Measurements from ENCODE around the gene HSBP1.

The HSBP1 gene

GRCh38 chr16:83819361-83819760 is 11.6 kb downstream of the HSBP1 start:
- H3K9ac ChIP-seq (ENCODE audit: low read depth, low read length, poor library complexity): no peak overlapping the region
- H3K9me3 ChIP-seq (replicated peaks in 1 of 2; ENCODE audit: control insufficient read depth in 2 of 2, insufficient read depth in 1 of 2, low read depth in 1 of 2, low read length in 2 of 2): peaks cover 0 to 2% of the 10 kb centered on the region in 2 donors
- no peak overlapping the region for H3K14ac ChIP-seq (ENCODE audit: low read length)
- H3K4me3 ChIP-seq (ENCODE audit: low read length in 2 of 2): no peak overlapping the region
- no peaks in the 10 kb centered on the region for H3K27me3 ChIP-seq (ENCODE audit: control insufficient read depth in 3 of 3, insufficient read depth in 3 of 3, low read depth in 1 of 3, low read length in 3 of 3)
- no peak overlapping the region for H4K8ac ChIP-seq (ENCODE audit: low read depth, low read length)
- no peak overlapping the region for H2BK15ac ChIP-seq (ENCODE audit: low read length)
- H3K18ac ChIP-seq (ENCODE audit: low read length): no peak overlapping the region
- no peak overlapping the region for H2BK120ac ChIP-seq (ENCODE audit: low read depth, low read length)
- no peaks in the 10 kb centered on the region for H3K79me1 ChIP-seq (ENCODE audit: low read depth, low read length)
- no peak for DNase-seq (ENCODE audit: low spot score)
- H2BK5ac ChIP-seq (ENCODE audit: low read length): no peak overlapping the region
- no peaks in the 10 kb centered on the region for H3K36me3 ChIP-seq (replicated peaks in 1 of 2; ENCODE audit: control insufficient read depth in 2 of 2, insufficient read depth in 2 of 2, low read length in 2 of 2)
- H3K23ac ChIP-seq (ENCODE audit: low read depth, low read length, poor library complexity): no peak overlapping the region
- no peak overlapping the region for H2AFZ ChIP-seq (ENCODE audit: low read length)
- no peak overlapping the region for H2AK5ac ChIP-seq (ENCODE audit: low read depth, low read length)
- no CpG with 5 or more reads among the region's 8 CpGs for WGBS, 2 donors (ENCODE audit: extremely low coverage in 2 of 2, insufficient read length in 2 of 2, insufficient replicate concordance in 1 of 2)
- H3K4me2 ChIP-seq (ENCODE audit: insufficient read depth, low read length, poor library complexity, severe bottlenecking): no peak overlapping the region
- H4K91ac ChIP-seq (ENCODE audit: low read depth, low read length, poor library complexity): no peak overlapping the region
- H3K4me1 ChIP-seq (ENCODE audit: control insufficient read depth in 2 of 2, insufficient read depth in 1 of 2, low read depth in 1 of 2, low read length in 2 of 2): peaks cover 3 to 4% of the 10 kb centered on the region in 2 donors
- H2BK12ac ChIP-seq (ENCODE audit: low read length): no peak overlapping the region
- no peak overlapping the region for H3K4ac ChIP-seq (ENCODE audit: low read length)
- no peak overlapping the region for H3K27ac ChIP-seq (replicated peaks; ENCODE audit: low read length)

- WGBS, 2 donors (ENCODE audit: extremely low coverage in 2 of 2, insufficient read length in 2 of 2, insufficient replicate concordance in 1 of 2): no CpG with 5 or more reads among the region's 21 CpGs
- no peak overlapping the region for H4K91ac ChIP-seq (ENCODE audit: low read depth, low read length, poor library complexity)
- no peak overlapping the region for H3K4me3 ChIP-seq (ENCODE audit: low read length in 2 of 2)
- H3K9me3 ChIP-seq (replicated peaks in 1 of 2; ENCODE audit: control insufficient read depth in 2 of 2, insufficient read depth in 1 of 2, low read depth in 1 of 2, low read length in 2 of 2): no peaks in the 10 kb centered on the region
- no peak overlapping the region for H3K4me2 ChIP-seq (ENCODE audit: insufficient read depth, low read length, poor library complexity, severe bottlenecking)
- no peak overlapping the region for H2BK15ac ChIP-seq (ENCODE audit: low read length)
- no peak overlapping the region for H3K9ac ChIP-seq (ENCODE audit: low read depth, low read length, poor library complexity)
- peaks cover 0 to 1% of the 10 kb centered on the region in 2 donors for H3K4me1 ChIP-seq (ENCODE audit: control insufficient read depth in 2 of 2, insufficient read depth in 1 of 2, low read depth in 1 of 2, low read length in 2 of 2)
- H3K23ac ChIP-seq (ENCODE audit: low read depth, low read length, poor library complexity): no peak overlapping the region
- H3K14ac ChIP-seq (ENCODE audit: low read length): no peak overlapping the region
- no peak overlapping the region for H2AK5ac ChIP-seq (ENCODE audit: low read depth, low read length)
- DNase-seq (ENCODE audit: low spot score): peak; percentile 80
- H3K27me3 ChIP-seq (ENCODE audit: control insufficient read depth in 3 of 3, insufficient read depth in 3 of 3, low read depth in 1 of 3, low read length in 3 of 3): no peaks in the 10 kb centered on the region
- no peaks in the 10 kb centered on the region for H3K79me1 ChIP-seq (ENCODE audit: low read depth, low read length)
- H2BK12ac ChIP-seq (ENCODE audit: low read length): no peak overlapping the region
- no peak overlapping the region for H2BK5ac ChIP-seq (ENCODE audit: low read length)
- H2BK120ac ChIP-seq (ENCODE audit: low read depth, low read length): no peak overlapping the region
- no peaks in the 10 kb centered on the region for H3K36me3 ChIP-seq (replicated peaks in 1 of 2; ENCODE audit: control insufficient read depth in 2 of 2, insufficient read depth in 2 of 2, low read length in 2 of 2)
- H3K4ac ChIP-seq (ENCODE audit: low read length): no peak overlapping the region
- no peak overlapping the region for H3K18ac ChIP-seq (ENCODE audit: low read length)
- peak overlapping the region; percentile 54 for H2AFZ ChIP-seq (ENCODE audit: low read length)
- H3K27ac ChIP-seq (replicated peaks; ENCODE audit: low read length): no peak overlapping the region
- no peak overlapping the region for H4K8ac ChIP-seq (ENCODE audit: low read depth, low read length)
These were observed 18.6 kb downstream of the HSBP1 start for GRCh38 chr16:83826146-83826913.

DNA sequence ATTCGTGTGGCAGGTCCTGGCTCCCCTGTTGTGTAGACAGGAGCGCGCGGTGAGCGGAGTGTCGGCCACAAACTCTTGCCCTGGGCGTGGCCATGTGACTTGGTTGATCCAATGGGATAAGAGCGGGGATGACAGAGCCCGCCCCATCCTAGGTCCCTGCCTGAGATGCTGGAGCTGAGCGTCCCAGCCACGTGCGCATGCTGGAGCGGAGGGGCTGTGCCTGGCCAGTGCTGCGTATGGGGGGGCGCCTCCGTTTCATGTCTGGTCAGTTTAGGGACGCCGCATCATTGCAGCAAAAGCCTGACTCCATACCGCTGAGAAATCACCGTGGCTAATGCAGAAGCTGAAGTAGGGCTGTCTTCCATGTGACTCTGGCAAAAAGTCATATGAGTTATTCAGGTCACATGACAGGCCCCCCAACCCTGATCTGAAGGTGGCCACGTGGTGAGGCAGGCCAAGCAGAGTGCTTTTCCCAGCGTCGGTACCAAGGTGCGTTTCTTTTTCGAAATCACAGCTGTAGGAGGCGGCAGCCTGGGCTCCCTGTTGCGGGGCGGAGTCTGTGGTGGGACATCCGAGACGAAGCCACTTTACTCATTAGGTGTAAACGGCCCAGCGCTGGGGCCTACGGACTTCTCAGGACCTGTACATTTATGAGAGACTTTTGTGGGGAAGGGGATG is 22.5 kb downstream of the HSBP1 start:
- no peak overlapping the region for H2BK5ac ChIP-seq (ENCODE audit: low read length)
- no peak overlapping the region for H3K18ac ChIP-seq (ENCODE audit: low read length)
- no peak overlapping the region for H2AFZ ChIP-seq (ENCODE audit: low read length)
- H3K27me3 ChIP-seq (ENCODE audit: control insufficient read depth in 3 of 3, insufficient read depth in 3 of 3, low read depth in 1 of 3, low read length in 3 of 3): no peaks in the 10 kb centered on the region
- H3K9ac ChIP-seq (ENCODE audit: low read depth, low read length, poor library complexity): no peak overlapping the region
- no peak for DNase-seq (ENCODE audit: low spot score)
- no peak overlapping the region for H3K27ac ChIP-seq (replicated peaks; ENCODE audit: low read length)
- H2AK5ac ChIP-seq (ENCODE audit: low read depth, low read length): no peak overlapping the region
- no peak overlapping the region for H4K8ac ChIP-seq (ENCODE audit: low read depth, low read length)
- no peaks in the 10 kb centered on the region for H3K36me3 ChIP-seq (replicated peaks in 1 of 2; ENCODE audit: control insufficient read depth in 2 of 2, insufficient read depth in 2 of 2, low read length in 2 of 2)
- peaks cover 0 to 1% of the 10 kb centered on the region in 2 donors for H3K4me1 ChIP-seq (ENCODE audit: control insufficient read depth in 2 of 2, insufficient read depth in 1 of 2, low read depth in 1 of 2, low read length in 2 of 2)
- H3K4ac ChIP-seq (ENCODE audit: low read length): no peak overlapping the region
- no peak overlapping the region for H3K4me2 ChIP-seq (ENCODE audit: insufficient read depth, low read length, poor library complexity, severe bottlenecking)
- no peak overlapping the region for H3K4me3 ChIP-seq (ENCODE audit: low read length in 2 of 2)
- no CpG with 5 or more reads among the region's 33 CpGs for WGBS, 2 donors (ENCODE audit: extremely low coverage in 2 of 2, insufficient read length in 2 of 2, insufficient replicate concordance in 1 of 2)
- peak overlapping the region; percentile 3 for H3K14ac ChIP-seq (ENCODE audit: low read length)
- no peaks in the 10 kb centered on the region for H3K79me1 ChIP-seq (ENCODE audit: low read depth, low read length)
- peaks cover 0 to 17% of the 10 kb centered on the region in 2 donors for H3K9me3 ChIP-seq (replicated peaks in 1 of 2; ENCODE audit: control insufficient read depth in 2 of 2, insufficient read depth in 1 of 2, low read depth in 1 of 2, low read length in 2 of 2)
- no peak overlapping the region for H2BK120ac ChIP-seq (ENCODE audit: low read depth, low read length)
- no peak overlapping the region for H2BK15ac ChIP-seq (ENCODE audit: low read length)
- peak overlapping the region; percentile 11 for H2BK12ac ChIP-seq (ENCODE audit: low read length)
- H4K91ac ChIP-seq (ENCODE audit: low read depth, low read length, poor library complexity): no peak overlapping the region
- peak overlapping the region; percentile 76 for H3K23ac ChIP-seq (ENCODE audit: low read depth, low read length, poor library complexity)

DNA sequence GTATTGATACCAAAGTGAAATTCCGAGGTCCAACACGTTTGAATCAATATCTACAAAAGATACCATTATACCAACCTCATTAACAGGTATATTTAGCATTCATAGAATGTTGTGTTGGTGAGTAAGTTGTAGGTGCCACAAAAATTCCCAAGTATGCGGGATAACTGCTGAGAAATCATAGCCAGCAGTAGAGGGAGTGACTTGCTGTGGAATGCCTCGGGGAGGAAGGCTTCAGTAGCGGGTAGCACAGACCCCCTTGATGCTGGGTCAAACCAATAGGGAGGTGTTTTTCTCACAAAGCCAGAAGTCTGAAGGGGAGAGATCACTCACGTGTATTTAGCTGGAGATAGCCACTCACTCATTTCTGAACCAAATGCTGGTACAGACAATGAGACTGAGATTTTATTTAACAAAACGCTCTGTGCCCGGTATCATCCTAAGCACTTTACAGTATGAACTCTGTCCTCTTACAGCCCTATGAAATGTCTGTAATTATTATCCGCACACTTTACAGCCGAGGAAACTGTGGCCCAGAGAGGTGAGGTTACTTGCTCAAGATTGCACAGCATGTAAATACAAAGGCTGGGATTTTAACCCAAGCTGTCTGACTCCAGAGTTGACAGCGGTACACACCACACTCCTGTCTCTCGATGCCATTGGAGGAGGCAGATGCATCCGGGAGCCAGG is 23.1 kb downstream of the HSBP1 start:
- Histone ChIP-seq H3K4me2 (ENCODE audit: insufficient read depth, low read length, poor library complexity, severe bottlenecking) (no peak overlapping the region), H4K8ac (ENCODE audit: low read depth, low read length) (no peak overlapping the region), H2AK5ac (ENCODE audit: low read depth, low read length) (no peak overlapping the region), H3K4ac (ENCODE audit: low read length) (no peak overlapping the region), H2AFZ (ENCODE audit: low read length) (no peak overlapping the region), H3K27me3 (ENCODE audit: control insufficient read depth in 3 of 3, insufficient read depth in 3 of 3, low read depth in 1 of 3, low read length in 3 of 3) (no peaks in the 10 kb centered on the region), H3K79me1 (ENCODE audit: low read depth, low read length) (no peaks in the 10 kb centered on the region), H3K27ac (replicated peaks; ENCODE audit: low read length) (no peak overlapping the region), H3K18ac (ENCODE audit: low read length) (no peak overlapping the region), H2BK12ac (ENCODE audit: low read length) (no peak overlapping the region), H3K14ac (ENCODE audit: low read length) (no peak overlapping the region), H3K9ac (ENCODE audit: low read depth, low read length, poor library complexity) (no peak overlapping the region), H3K4me1 (ENCODE audit: control insufficient read depth in 2 of 2, insufficient read depth in 1 of 2, low read depth in 1 of 2, low read length in 2 of 2) (peaks cover 0 to 1% of the 10 kb centered on the region in 2 donors), H3K9me3 (replicated peaks in 1 of 2; ENCODE audit: control insufficient read depth in 2 of 2, insufficient read depth in 1 of 2, low read depth in 1 of 2, low read length in 2 of 2) (peaks cover 0 to 17% of the 10 kb centered on the region in 2 donors), H3K36me3 (replicated peaks in 1 of 2; ENCODE audit: control insufficient read depth in 2 of 2, insufficient read depth in 2 of 2, low read length in 2 of 2) (no peaks in the 10 kb centered on the region), H3K23ac (ENCODE audit: low read depth, low read length, poor library complexity) (no peak overlapping the region), H2BK5ac (ENCODE audit: low read length) (no peak overlapping the region), H3K4me3 (ENCODE audit: low read length in 2 of 2) (no peak overlapping the region), H4K91ac (ENCODE audit: low read depth, low read length, poor library complexity) (no peak overlapping the region), H2BK120ac (ENCODE audit: low read depth, low read length) (no peak overlapping the region), H2BK15ac (ENCODE audit: low read length) (no peak overlapping the region)
- no peak for DNase-seq (ENCODE audit: low spot score)
- WGBS, 2 donors (ENCODE audit: extremely low coverage in 2 of 2, insufficient read length in 2 of 2, insufficient replicate concordance in 1 of 2): no CpG with 5 or more reads among the region's 13 CpGs
